Hepatic stellate cell (primary cell): ENCODE measurements around the gene SCRN3.
"Not testable (repeated sequence)": the region's sequence is repeated elsewhere in the genome, so short reads cannot be mapped to it uniquely, and the experiment has no call there.

Experiments used
- DNase-seq: peaks from one replicate; pipeline ENCODE4 v3.0.0; 2011; ENCODE audit warnings: low spot score

Gene SCRN3

DNA sequence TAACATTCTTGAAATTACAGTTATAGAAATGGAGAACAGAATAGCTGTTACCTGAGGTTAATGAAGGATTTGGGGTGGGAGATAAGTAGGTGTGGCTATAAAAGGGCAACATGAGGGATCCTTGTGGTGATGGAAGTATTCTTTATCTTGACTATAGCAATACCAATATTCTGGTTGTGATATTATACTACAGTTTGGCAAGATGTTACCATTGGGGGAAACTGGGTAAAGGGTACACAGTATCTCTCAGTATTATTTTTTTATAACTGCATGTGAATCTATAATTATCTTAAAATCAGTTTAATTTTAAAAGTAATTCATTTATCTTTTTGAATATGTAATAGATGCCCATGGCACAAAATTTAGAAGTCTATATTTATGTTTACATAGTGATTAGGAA lies 8.1 kb downstream of the SCRN3 start:
- no peak for DNase-seq

DNA sequence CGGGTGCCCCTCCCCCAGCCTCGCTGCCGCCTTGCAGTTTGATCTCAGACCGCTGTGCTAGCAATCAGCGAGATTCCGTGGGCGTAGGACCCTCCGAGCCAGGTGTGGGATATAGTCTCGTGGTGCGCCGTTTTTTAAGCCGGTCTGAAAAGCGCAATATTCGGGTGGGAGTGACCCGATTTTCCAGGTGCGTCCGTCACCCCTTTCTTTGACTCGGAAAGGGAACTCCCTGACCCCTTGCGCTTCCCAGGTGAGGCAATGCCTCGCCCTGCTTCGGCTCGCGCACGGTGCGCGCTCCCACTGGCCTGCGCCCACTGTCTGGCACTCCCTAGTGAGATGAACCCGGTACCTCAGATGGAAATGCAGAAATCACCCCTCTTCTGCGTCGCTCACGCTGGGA lies 14.5 kb downstream of the SCRN3 start:
- DNase-seq, result not testable (repeated sequence)

DNA sequence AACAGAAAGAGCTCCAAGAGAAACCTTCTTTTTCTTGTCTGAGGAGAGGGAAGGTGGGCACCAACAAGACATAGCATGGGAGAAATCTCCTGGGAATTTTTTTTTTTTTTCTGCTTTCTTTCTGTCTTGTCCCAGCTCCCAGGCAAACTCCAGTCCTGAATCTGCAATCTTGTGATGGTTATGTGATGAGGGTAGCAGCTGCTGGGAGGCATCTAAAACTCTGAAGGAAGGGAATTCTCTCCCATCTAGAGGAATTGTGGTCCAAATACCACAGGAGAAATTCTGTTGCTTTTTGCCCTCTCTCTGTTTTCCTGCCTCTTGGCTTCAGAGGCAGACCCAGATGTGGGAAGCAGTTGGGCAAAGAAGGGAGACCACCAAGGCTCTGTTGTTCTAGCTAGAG lies 16.7 kb downstream of the SCRN3 start:
- no peak for DNase-seq

DNA sequence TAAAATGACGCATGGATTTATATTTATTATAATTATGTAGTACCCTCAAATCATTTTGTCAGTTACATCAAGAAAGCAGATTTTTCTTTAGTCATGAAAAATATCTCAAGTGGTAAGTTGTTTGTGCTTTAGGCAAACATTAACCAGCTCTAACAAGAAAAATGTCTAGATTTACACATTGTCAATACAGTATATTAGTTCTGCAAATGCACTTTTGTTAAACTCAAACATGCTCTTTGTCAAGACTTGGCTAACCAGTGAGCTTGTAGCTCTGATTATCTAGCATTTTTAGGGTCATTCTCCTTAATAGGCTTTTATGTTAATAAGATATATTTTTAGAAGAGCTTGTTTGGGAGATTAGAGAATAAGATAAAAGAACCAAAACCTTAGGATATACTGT lies 32.7 kb downstream of the SCRN3 start:
- DNase-seq, result no peak

DNA sequence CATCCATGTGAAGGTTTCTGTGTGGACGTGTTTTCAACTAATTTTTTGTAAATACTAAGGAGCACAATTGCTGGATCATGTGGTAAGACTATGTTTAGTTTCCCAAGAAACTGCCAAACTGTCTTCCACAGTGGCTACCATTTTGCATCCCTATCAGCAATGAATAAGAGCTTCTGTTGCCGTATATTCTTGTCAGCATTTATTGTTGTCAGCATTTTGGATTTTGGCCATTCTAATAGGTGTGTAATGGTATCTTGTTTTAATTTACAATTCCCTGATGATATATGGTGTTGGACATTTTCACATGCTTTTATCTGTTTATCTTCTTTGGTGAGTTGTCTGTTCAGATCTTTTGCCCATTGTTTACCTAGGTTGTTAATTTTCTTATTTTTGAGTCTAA lies 34.5 kb downstream of the SCRN3 start:
- no peak for DNase-seq

GRCh38 chr2:174431902-174432301 lies 36.4 kb downstream of the SCRN3 start:
- no peak for DNase-seq

GRCh38 chr2:174436351-174436750 lies 40.8 kb downstream of the SCRN3 start:
- DNase-seq, result no peak

DNA sequence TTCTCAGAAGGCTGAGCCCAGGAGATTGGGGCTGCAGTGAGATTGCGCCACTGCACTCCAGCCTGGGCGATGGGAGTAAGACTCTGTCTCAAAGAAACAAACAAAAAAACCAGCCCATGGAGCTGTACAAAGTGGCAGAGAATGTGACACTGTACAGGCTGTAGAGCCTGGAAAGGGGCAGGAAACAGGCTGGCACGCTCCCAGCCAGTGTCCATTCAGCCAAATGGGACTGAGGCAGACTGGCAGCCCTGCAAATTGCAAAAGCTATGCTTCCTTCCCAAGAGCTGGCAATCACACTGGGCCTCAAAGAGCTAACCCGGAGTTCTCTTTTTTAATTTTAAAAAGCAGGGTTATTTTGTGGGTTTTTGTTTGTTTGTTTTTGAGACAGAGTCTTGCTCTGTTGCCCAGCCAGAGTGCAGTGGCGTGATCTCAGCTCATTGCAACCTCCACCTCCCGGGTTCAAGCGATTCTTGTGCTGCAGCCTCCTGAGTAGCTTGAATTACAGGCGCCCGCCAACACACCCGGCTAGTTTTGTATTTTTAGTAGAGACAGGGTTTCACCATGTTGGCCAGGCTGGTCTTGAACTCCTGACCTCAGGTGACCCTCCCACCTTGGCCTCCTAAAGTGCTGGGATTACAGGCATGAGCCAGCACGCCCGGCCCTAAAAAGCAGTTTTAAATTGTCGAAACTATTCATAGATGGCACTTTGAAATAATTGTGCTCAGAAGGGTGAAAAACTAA lies 42.8 kb downstream of the SCRN3 start:
- DNase-seq, result no peak

GRCh38 chr2:174439323-174439722 lies 43.8 kb downstream of the SCRN3 start:
- DNase-seq, result no peak

DNA sequence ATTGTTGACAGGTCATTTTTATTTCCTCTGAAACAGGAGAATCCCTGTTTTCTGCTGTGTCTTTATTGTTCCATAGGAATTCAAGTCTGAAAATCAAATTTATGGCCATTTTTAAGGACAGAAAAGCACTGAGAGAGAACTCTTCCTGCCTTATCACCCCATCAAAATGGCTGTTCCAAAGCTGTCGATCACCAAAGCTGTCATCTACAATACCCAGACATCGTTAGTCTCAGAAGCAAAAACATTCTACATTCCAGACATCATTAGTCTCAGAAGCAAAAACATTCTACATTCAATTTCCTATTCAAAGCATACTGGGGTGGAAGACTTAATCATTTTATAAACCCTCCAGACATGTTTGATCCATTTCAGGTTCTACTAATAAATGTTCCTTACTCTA lies 44.4 kb downstream of the SCRN3 start:
- no peak for DNase-seq

DNA sequence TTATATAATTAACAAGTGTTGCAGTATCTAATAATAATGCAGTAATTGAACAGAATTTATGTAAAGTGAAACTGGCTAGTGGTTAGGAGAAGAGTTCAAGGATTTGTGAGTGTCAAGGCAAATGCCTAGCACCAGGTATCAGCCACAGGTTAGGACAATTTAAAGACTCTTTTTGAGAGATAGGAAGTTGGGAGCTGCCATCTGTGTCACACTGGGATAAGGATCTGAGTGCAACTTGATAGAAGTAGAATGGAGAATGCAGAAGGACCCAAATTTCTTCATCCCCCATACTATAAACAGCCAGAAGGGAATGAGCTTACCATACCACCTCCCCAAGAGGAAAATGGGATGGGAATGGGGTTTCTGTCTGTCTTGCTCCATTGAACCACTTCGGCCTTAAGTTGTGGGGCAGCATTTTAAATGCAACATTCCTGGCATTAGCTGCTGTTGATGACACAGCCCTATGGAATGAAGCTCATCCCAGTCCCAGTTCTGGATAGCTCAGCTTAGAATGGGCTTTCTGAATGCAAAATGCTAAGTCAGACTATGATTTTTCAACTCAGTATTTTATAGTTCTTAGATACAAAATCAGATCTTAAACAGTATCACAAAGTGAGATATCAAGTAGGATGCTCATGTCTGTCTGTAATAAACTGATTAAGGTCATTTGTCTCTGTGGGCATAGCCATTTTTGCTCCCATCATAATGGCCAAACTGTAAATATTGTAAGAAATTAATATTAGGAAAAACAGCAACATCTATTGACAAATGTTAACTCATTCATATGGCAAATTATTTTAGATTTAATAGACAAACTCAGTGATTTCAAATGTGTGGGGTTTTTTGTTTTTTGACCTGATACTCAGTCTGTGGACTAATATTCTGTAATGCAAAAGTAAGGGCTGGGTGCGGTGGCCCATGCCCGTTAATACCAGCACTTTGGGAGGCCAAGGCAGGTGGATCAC lies 47.3 kb downstream of the SCRN3 start:
- DNase-seq, result peak; percentile 75

- DNase-seq, result no peak
Observed at GRCh38 chr2:174444761-174445160, 49.2 kb downstream of the SCRN3 start.

- no peak for DNase-seq
Observed at GRCh38 chr2:174445248-174445647, 49.7 kb downstream of the SCRN3 start.

DNA sequence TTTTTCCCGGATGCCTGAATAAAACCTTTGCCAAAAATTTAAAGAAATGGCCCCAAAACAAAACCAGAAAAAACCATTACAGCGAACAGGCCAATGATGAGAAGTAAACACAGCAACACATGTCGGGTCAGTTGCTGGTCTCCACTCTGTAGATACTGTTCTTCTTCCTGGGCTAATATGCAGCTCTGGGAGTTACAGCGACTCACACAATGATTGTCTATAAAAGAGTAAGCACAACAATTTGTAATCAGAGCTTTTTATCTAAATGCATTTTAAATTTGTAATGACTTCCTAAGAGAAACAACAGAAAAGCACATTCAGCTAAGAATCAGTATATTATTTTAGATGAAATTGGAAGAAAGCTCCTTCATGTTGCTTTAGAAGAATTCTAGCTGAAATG lies 51.0 kb downstream of the SCRN3 start:
- DNase-seq, result no peak

- DNase-seq, result no peak
Observed at GRCh38 chr2:174449033-174449432, 53.5 kb downstream of the SCRN3 start.

DNA sequence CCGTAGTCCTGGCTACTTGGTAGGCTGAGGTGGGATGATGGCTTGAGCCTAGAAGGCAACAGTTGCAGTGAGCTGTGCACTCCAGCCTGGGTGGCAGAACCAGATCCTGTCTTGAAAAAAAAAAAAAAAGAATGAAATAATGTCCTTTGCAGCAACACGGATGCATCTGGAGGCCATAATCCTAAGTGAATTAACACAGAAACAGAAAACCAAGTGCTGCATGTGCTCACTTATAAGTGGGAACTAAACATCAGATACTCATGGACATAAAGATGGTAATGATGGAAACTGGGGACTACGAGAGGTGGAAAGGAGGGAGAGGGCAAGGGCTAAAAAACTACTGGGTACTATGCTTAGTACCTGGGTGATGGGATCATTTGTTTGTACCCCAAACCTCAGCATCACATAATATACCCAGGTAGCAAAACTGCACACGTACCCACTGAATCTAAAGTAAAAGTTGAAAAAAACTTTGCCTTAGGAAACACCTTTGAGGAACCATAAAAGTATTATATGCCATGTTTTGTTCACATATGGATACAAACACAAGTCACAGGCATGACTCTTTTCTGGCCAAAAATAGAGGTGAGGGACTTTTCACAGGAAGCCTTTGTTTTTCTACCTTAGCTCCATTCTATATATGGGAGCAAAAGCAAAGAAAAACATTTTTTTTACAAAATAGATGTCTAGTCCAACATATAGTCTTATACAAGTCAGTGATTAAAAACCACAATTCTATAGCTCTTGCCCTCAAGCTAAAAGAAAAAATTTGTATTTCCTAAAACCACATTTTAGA lies 54.7 kb downstream of the SCRN3 start:
- no peak for DNase-seq

DNA sequence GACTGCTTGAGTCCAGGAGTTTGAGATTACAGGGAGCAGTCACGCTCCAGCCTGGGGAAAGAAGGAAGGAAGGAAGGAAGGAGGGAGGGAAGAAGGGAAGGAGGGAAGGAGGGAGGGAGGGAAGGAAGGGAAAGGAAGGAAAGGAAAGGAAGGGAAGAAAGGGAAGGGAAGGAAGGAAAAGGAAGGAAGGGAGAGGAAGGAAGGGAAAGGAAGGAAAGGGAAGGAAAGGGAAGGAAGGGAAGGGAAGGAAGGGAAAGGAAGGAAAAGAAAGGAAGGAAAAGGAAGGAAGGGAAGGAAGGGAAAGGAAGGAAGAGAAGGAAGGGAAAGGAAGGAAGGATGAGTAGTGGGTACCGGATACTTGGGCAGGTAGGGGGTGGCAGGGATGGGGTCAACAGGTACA lies 59.0 kb downstream of the SCRN3 start:
- no peak for DNase-seq

DNA sequence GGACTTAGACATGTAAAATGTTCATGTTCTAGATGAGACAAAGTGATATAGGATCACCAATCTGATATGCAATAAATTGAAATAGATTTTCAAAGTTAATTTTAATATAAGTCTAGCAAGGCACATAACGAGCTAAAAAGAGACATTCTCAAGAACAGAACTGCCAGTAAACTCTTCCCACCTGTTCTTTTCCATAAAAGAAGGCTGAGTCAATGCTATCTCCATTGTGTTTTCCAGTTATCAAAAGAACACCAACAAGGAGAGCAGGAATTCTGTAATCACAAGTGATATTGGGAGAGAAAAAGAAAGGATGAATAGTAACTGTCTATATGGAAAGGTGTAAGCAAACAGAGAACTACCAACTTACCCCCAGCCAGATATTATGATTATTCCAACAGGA lies 65.7 kb downstream of the SCRN3 start:
- no peak for DNase-seq

GRCh38 chr2:174465327-174465726 lies 69.8 kb downstream of the SCRN3 start:
- DNase-seq, result peak; percentile 7

- DNase-seq, result no peak
Observed at GRCh38 chr2:174473796-174474195, 78.3 kb downstream of the SCRN3 start.

GRCh38 chr2:174477759-174478158 lies 82.2 kb downstream of the SCRN3 start:
- no peak for DNase-seq
